IMR-90 (cell line): ENCODE data around the gene PIEZO1. TPM values are rescaled to one million over a fixed set of nuclear protein-coding genes. Genes with fewer than 3 reads are reported as not detected.

ENCODE experiments used
- ATAC-seq: fragments of 200-7000 bp; cut with Tn5 transposase; 2 replicates; pipeline ENCODE4 v1.9.1; 2020; ENCODE audit warnings: low read depth, mild to moderate bottlenecking, moderate library complexity
- BruUV-seq: library from RNA; stranded (reverse); fragments of 400-500 nt; replicated peaks from 2 replicates; lab custom pipeline; 2021; lab: Mats Ljungman, UMichigan
- CTCF ChIA-PET: fragments of 300-600 bp; formaldehyde crosslinking; extraction: SDS; loops from one replicate; lab custom pipeline; 2021; ENCODE audit warnings: antibody characterized with exemption; lab: Yijun Ruan, JAX
- POLR2A ChIA-PET: fragments of 300-600 bp; sonication (Branson Sonifier 250); formaldehyde crosslinking; loops from one replicate; lab custom pipeline; 2022; ENCODE audit warnings: antibody characterized with exemption; ENCODE audit not compliant: unreplicated experiment; lab: Charles Lee
- DNase-seq: peaks from one replicate; pipeline ENCODE4 v3.0.0; 2013
- H2AFZ ChIP-seq: replicated peaks from 2 replicates; pipeline ENCODE3; 2013; ENCODE audit warnings: low read length, mild to moderate bottlenecking; ENCODE audit not compliant: poor library complexity
- H2AK5ac ChIP-seq: 2 replicates; pipeline ENCODE4 v1.6.1; 2013; ENCODE audit warnings: low read depth, low read length, inconsistent platforms
- H2AK9ac ChIP-seq: replicated peaks from 2 replicates; pipeline ENCODE3; 2013; ENCODE audit warnings: mild to moderate bottlenecking, low read depth, low read length, moderate library complexity; ENCODE audit not compliant: poor library complexity
- H2BK120ac ChIP-seq: 2 replicates; pipeline ENCODE4 v1.6.1; 2013; ENCODE audit warnings: low read depth, low read length, inconsistent platforms
- H2BK15ac ChIP-seq: 3 replicates; pipeline ENCODE4 v1.6.1; 2013; ENCODE audit warnings: low read depth, low read length, inconsistent platforms
- H2BK20ac ChIP-seq: 2 replicates; pipeline ENCODE4 v1.6.1; 2013; ENCODE audit warnings: low read depth, mild to moderate bottlenecking, inconsistent platforms, low read length, moderate library complexity
- H2BK5ac ChIP-seq: 2 replicates; pipeline ENCODE4 v1.6.1; 2013; ENCODE audit warnings: mild to moderate bottlenecking, low read depth, low read length, inconsistent platforms; ENCODE audit not compliant: poor library complexity, severe bottlenecking
- H3K14ac ChIP-seq: replicated peaks from 2 replicates; pipeline ENCODE4 v1.6.1; 2013; ENCODE audit warnings: low read depth, low read length, inconsistent platforms
- H3K18ac ChIP-seq: 2 replicates; pipeline ENCODE4 v1.6.1; 2013; ENCODE audit warnings: low read depth, low read length, control low read depth
- H3K23ac ChIP-seq: 2 replicates; pipeline ENCODE4 v1.6.1; 2013; ENCODE audit warnings: low read depth, low read length, inconsistent platforms
- H3K27ac ChIP-seq: 2 replicates; pipeline ENCODE4 v1.5.1; 2013; ENCODE audit warnings: mild to moderate bottlenecking, control low read depth, low read length; ENCODE audit not compliant: insufficient read depth
- H3K27me3 ChIP-seq: 2 replicates; pipeline ENCODE4 v1.6.1; 2013; ENCODE audit warnings: low read length; ENCODE audit not compliant: control insufficient read depth, insufficient read depth
- H3K36me3 ChIP-seq: 2 replicates; pipeline ENCODE4 v1.6.1; 2013; ENCODE audit warnings: low read length, mixed read lengths; ENCODE audit not compliant: control insufficient read depth, insufficient read depth
- H3K4ac ChIP-seq: 2 replicates; pipeline ENCODE4 v1.6.1; 2013; ENCODE audit warnings: low read depth, low read length, inconsistent platforms
- H3K4me1 ChIP-seq: 2 replicates; pipeline ENCODE4 v1.6.1; 2013; ENCODE audit warnings: low read length, mixed read lengths; ENCODE audit not compliant: control insufficient read depth, insufficient read depth
- H3K4me2 ChIP-seq: 2 replicates; pipeline ENCODE4 v1.6.1; 2013; ENCODE audit warnings: low read depth, mild to moderate bottlenecking, control low read depth, low read length, moderate library complexity
- H3K4me3 ChIP-seq: 2 replicates; pipeline ENCODE4 v1.5.1; 2013; ENCODE audit warnings: low read depth, mild to moderate bottlenecking, control low read depth, low read length, moderate library complexity; ENCODE audit not compliant: insufficient read depth
- H3K56ac ChIP-seq: 2 replicates; pipeline ENCODE4 v1.6.1; 2013; ENCODE audit warnings: low read length, inconsistent platforms; ENCODE audit not compliant: insufficient read depth; ENCODE audit errors: extremely low read depth
- H3K79me1 ChIP-seq, 2 experiments: 2 replicates each; pipeline ENCODE4 v1.6.1; 2013; ENCODE audit warnings: low read length in 2 of 2, inconsistent platforms in 1 of 2, low read depth in 1 of 2
- H3K9ac ChIP-seq: 2 replicates; pipeline ENCODE4 v1.6.1; 2013; ENCODE audit warnings: low read depth, low read length, control low read depth
- H3K9me1 ChIP-seq: 2 replicates; pipeline ENCODE4 v1.6.1; 2013; ENCODE audit warnings: low read length, inconsistent platforms; ENCODE audit not compliant: insufficient read depth
- H3K9me3 ChIP-seq: 2 replicates; pipeline ENCODE4 v1.6.1; 2013; ENCODE audit warnings: low read length; ENCODE audit not compliant: control insufficient read depth, insufficient read depth
- H4K20me1 ChIP-seq: 2 replicates; pipeline ENCODE4 v1.6.1; 2013; ENCODE audit warnings: low read length, inconsistent platforms; ENCODE audit not compliant: insufficient read depth
- H4K5ac ChIP-seq: 2 replicates; pipeline ENCODE4 v1.6.1; 2013; ENCODE audit warnings: mild to moderate bottlenecking, low read depth, low read length, control low read depth
- H4K8ac ChIP-seq, 2 experiments: 2 replicates each; pipeline ENCODE4 v1.6.1; 2013; ENCODE audit warnings: low read depth in 2 of 2, low read length in 2 of 2, control low read depth in 1 of 2, inconsistent platforms in 1 of 2
- H4K91ac ChIP-seq: 2 replicates; pipeline ENCODE4 v1.6.1; 2013; ENCODE audit warnings: low read depth, low read length, inconsistent platforms; ENCODE audit not compliant: insufficient read depth
- BHLHE40 ChIP-seq: fragments of 150-350 bp; IDR thresholded peaks from 2 replicates; pipeline ENCODE4 v1.6.1; 2016; ENCODE audit warnings: mild to moderate bottlenecking, low read depth, low read length
- CEBPB ChIP-seq: IDR thresholded peaks from 2 replicates; pipeline ENCODE4 v1.6.1; 2012; ENCODE audit warnings: low read depth, low read length, improper control_type of control experiment
- CHD1 ChIP-seq: IDR thresholded peaks from 2 replicates; pipeline ENCODE4 v1.6.1; 2012; ENCODE audit warnings: low read depth, low read length, improper control_type of control experiment
- FOS ChIP-seq: fragments of 150-350 bp; IDR thresholded peaks from 2 replicates; pipeline ENCODE4 v1.6.1; 2016; ENCODE audit warnings: low read depth, low read length
- MAFK ChIP-seq: IDR thresholded peaks from 2 replicates; pipeline ENCODE4 v1.6.1; 2012; ENCODE audit warnings: low read depth, low read length, improper control_type of control experiment
- MAZ ChIP-seq: IDR thresholded peaks from 2 replicates; pipeline ENCODE4 v1.6.1; 2012; ENCODE audit warnings: low read depth, mild to moderate bottlenecking, low read length, improper control_type of control experiment, moderate library complexity, borderline replicate concordance
- MXI1 ChIP-seq: IDR thresholded peaks from 2 replicates; pipeline ENCODE4 v1.6.1; 2012; ENCODE audit warnings: low read depth, mild to moderate bottlenecking, low read length, moderate library complexity, borderline replicate concordance
- NFE2L2 ChIP-seq: fragments of 150-350 bp; IDR thresholded peaks from 2 replicates; pipeline ENCODE4 v1.6.1; 2016; ENCODE audit warnings: low read depth, mild to moderate bottlenecking, low read length
- POLR2A ChIP-seq: IDR thresholded peaks from 2 replicates; pipeline ENCODE4 v1.6.1; 2012; ENCODE audit warnings: mild to moderate bottlenecking, low read depth, low read length
- RAD21 ChIP-seq: IDR thresholded peaks from 2 replicates; pipeline ENCODE4 v1.6.1; 2012; ENCODE audit warnings: low read length, improper control_type of control experiment
- RFX5 ChIP-seq: IDR thresholded peaks from 2 replicates; pipeline ENCODE4 v1.8.0; 2012; ENCODE audit warnings: low read depth, mild to moderate bottlenecking, low read length, moderate library complexity
- SMC3 ChIP-seq: fragments of 150-350 bp; IDR thresholded peaks from 2 replicates; pipeline ENCODE4 v1.6.1; 2016; ENCODE audit warnings: low read depth, mild to moderate bottlenecking, antibody characterized with exemption, low read length, moderate library complexity
- WGBS, 2 experiments: methylation state at CpG; one replicate each; pipeline versions ENCODE4 v1.1.5 to v1.1.7; 2013; ENCODE audit warnings: missing lambda C conversion rate in 2 of 2; ENCODE audit not compliant: insufficient read length in 1 of 2; ENCODE audit errors: extremely low coverage in 2 of 2; 5-methylcytosine and 5-hydroxymethylcytosine counted together
- dilution Hi-C: fragments of 300-500 bp; cut with HindIII; formaldehyde crosslinking; loops from one replicate; pipeline ENCODE4 v1.14.3; 2018; ENCODE audit warnings: low sequenced_read_pairs; ENCODE audit not compliant: unreplicated experiment
- in situ Hi-C: fragments of 300-500 bp; cut with MboI; formaldehyde crosslinking; loops from 3 replicates; pipeline ENCODE4 v1.14.3; 2019; ENCODE audit warnings: low sequenced_read_pairs, inconsistent platforms, mixed read lengths
- intact Hi-C: fragments of 100-400 bp; cut with micrococcal nuclease; formaldehyde crosslinking; loops from 2 replicates; pipeline ENCODE4 v1.10.0; 2022
- polyA plus RNA-seq, 3 experiments: library from polyadenylated mRNA; depleted of rRNA; stranded (reverse); fragments of >200 nt; gene quantifications; 2 replicates each; pipeline ENCODE4 v1.2.3, GENCODE V29; 2012; ENCODE audit warnings: low replicate concordance in 1 of 3
- total RNA-seq: library from RNA; depleted of rRNA; stranded (reverse); fragments of >200 nt; gene quantifications from 2 replicates; pipeline ENCODE4 v1.2.3, GENCODE V29; 2012
- TF ChIP-seq, protein P1 (sequence below): fragments of 150-350 bp; IDR thresholded peaks from 2 replicates; pipeline ENCODE4 v1.6.1; 2016; ENCODE audit warnings: low read depth, mild to moderate bottlenecking, low read length, moderate library complexity, borderline replicate concordance
- TF ChIP-seq, protein P2 (sequence below): conservative IDR thresholded peaks from 2 replicates; pipeline ENCODE4 v1.5.1; 2012; ENCODE audit warnings: mild to moderate bottlenecking, low read depth, low read length, improper control_type of control experiment

The PIEZO1 gene
- total and polyA plus RNA-seq, 2 of the 4 experiments (the other 2 are of a cell fraction), result 36.2 to 372 TPM

DNA sequence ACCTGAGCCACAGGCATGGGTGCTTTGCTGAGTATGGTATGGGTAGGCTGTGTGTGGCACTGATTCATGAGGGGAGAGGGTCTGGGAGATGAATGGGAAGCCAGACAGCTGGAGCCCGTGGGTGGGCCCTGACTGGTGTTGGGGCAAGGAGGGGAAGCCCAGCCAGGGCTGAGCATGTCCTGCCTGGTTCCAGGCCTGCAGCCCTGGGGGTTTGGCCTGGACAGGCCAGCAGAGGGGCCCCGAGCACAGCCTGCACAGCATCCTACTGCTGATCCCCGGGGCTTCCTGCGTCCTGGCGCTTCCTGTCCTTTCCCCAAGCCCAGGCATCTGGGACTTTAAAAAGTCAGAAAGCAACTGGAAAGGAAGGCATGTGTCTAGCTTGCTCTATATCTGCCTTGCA is 117.6 kb downstream of the PIEZO1 start:
- Histone ChIP-seq H3K36me3 (peaks cover 2% of the 10 kb centered on the region; the same call in 1 of the 2 replicates), H3K56ac (no peak overlapping the region), H3K14ac (no peak overlapping the region), H3K4me2 (no peak overlapping the region), H4K91ac (no peak overlapping the region), H2BK20ac (no peak overlapping the region), H2AK9ac (no peak overlapping the region), H3K4me1 (no peaks in the 10 kb centered on the region), H3K27me3 (no peaks in the 10 kb centered on the region), H2BK5ac (no peak overlapping the region), H3K79me1 (peaks cover 9 to 10% of the 10 kb centered on the region in 2 experiments), H2BK120ac (no peak overlapping the region), H3K9me3 (no peaks in the 10 kb centered on the region), H3K23ac (no peak overlapping the region), H4K5ac (no peak overlapping the region), H4K8ac (no peak overlapping the region), H3K9ac (no peak overlapping the region), H3K4me3 (no peak overlapping the region), H3K4ac (no peak overlapping the region), H4K20me1 (no peaks in the 10 kb centered on the region), H3K9me1 (no peaks in the 10 kb centered on the region), H2AFZ (no peak overlapping the region), H2BK15ac (no peak overlapping the region), H3K18ac (no peak overlapping the region), H2AK5ac (no peak overlapping the region), H3K27ac (no peak overlapping the region)
- no TSS peak for BruUV-seq
- in situ Hi-C loops (no loop called here), dilution Hi-C loops (no loop called here), intact Hi-C loops (no loop called here)
- DNase-seq, result no peak
- POLR2A ChIA-PET, result no interaction called here
- ATAC-seq, result no peak
- WGBS, 2 experiments, result no CpG with 5 or more reads among the region's 5 CpGs
- TF ChIP-seq NFE2L2, result no peak
- TF ChIP-seq, protein P1, sequence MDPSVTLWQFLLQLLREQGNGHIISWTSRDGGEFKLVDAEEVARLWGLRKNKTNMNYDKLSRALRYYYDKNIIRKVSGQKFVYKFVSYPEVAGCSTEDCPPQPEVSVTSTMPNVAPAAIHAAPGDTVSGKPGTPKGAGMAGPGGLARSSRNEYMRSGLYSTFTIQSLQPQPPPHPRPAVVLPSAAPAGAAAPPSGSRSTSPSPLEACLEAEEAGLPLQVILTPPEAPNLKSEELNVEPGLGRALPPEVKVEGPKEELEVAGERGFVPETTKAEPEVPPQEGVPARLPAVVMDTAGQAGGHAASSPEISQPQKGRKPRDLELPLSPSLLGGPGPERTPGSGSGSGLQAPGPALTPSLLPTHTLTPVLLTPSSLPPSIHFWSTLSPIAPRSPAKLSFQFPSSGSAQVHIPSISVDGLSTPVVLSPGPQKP, result no peak
- TF ChIP-seq POLR2A, result no peak
- TF ChIP-seq BHLHE40, result no peak
- no peak for TF ChIP-seq CHD1
- TF ChIP-seq, protein P2, sequence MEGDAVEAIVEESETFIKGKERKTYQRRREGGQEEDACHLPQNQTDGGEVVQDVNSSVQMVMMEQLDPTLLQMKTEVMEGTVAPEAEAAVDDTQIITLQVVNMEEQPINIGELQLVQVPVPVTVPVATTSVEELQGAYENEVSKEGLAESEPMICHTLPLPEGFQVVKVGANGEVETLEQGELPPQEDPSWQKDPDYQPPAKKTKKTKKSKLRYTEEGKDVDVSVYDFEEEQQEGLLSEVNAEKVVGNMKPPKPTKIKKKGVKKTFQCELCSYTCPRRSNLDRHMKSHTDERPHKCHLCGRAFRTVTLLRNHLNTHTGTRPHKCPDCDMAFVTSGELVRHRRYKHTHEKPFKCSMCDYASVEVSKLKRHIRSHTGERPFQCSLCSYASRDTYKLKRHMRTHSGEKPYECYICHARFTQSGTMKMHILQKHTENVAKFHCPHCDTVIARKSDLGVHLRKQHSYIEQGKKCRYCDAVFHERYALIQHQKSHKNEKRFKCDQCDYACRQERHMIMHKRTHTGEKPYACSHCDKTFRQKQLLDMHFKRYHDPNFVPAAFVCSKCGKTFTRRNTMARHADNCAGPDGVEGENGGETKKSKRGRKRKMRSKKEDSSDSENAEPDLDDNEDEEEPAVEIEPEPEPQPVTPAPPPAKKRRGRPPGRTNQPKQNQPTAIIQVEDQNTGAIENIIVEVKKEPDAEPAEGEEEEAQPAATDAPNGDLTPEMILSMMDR, result no peak
- TF ChIP-seq CEBPB, result no peak
- TF ChIP-seq MAFK, result no peak
- no peak for TF ChIP-seq SMC3
- no peak for TF ChIP-seq RAD21
- TF ChIP-seq MXI1, result no peak
- no peak for TF ChIP-seq MAZ
- TF ChIP-seq RFX5, result no peak
- TF ChIP-seq FOS, result no peak
- CTCF ChIA-PET, result no interaction called here
